Mucosa of descending colon (tissue), 3 donors: ENCODE measurements around the gene EPS8. TPM values are rescaled to one million over a fixed set of nuclear protein-coding genes. Genes with fewer than 3 reads are reported as not detected.
A peak's percentile ranks its signal among the peaks of the same experiment; 100 is the strongest.

Experiments used
- ATAC-seq: fragments of 200-7000 bp; cut with Tn5 transposase; one replicate; pipeline ENCODE4 v1.9.1; 2020; ENCODE audit warnings: mild to moderate bottlenecking, moderate library complexity
- DNase-seq, 3 donors: peaks; one replicate each; pipeline ENCODE4 v3.0.0-alpha.2; 2020
- H3K36me3 ChIP-seq: fragments of 200-600 bp; one replicate; pipeline ENCODE4 v1.8.0; 2021; ENCODE audit warnings: low read depth, mild to moderate bottlenecking
- H3K4me1 ChIP-seq: fragments of 200-600 bp; one replicate; pipeline ENCODE4 v1.8.0; 2021; ENCODE audit warnings: low read depth, mild to moderate bottlenecking
- H3K4me3 ChIP-seq: fragments of 200-600 bp; one replicate; pipeline ENCODE4 v1.8.0; 2021; ENCODE audit warnings: mild to moderate bottlenecking
- H3K9me3 ChIP-seq: fragments of 200-600 bp; one replicate; pipeline ENCODE4 v1.8.0; 2021; ENCODE audit warnings: mild to moderate bottlenecking
- intact Hi-C, 2 donors: fragments of 100-400 bp; cut with DNase I in 1 of 2; cut with micrococcal nuclease in 1 of 2; formaldehyde crosslinking; loops; one replicate each; pipeline versions ENCODE4 v1.11.0 to v1.11.1; 2022; cut with DNase I, micrococcal nuclease
- total RNA-seq, 3 donors: library from RNA; stranded (reverse); fragmentation: NEBNext Ultra II Directional in 2 of 3; extraction: Animal tissue kit (Norgen Biotek cat#: 25700) in 2 of 3; gene quantifications; one replicate each; pipeline versions ENCODE4 v1.2.1 to v1.2.4, GENCODE V29; 2021 to 2023
- TF ChIP-seq, protein P1 (sequence below): fragments of 200-600 bp; IDR thresholded peaks from one replicate; pipeline ENCODE4 v1.8.0; 2022; ENCODE audit warnings: antibody characterized with exemption, mild to moderate bottlenecking
- donor health status: DM: no; HTN: no; CAD: no; lungs with moderate emphysema.
- donor health status: DM: no; HTN: no; CAD: no.
- donor health status: DM: no; HTN: yes; CAD: no.

Gene EPS8
- total RNA-seq, 3 donors from 2014 or later, result 100 to 204 (median 135) TPM

DNA sequence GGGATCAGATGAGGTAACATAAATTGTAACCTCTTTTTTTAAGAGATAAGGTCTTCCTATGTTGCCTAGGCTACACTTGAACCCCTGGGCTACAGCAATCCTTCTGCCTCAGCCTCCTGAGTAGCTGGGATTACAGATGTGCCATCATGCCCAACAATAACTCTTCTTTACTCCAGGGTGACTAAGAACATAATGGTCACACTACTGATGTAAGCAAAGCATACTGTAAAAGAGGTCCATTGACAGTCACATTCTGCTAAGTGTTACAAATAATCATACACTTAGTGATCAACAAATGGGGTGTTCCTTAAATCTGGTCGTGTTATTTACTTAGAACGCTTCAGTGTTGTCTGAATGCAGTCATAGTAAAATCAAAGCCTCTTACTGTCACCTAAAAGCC lies 68.9 kb downstream of the EPS8 start:
- no peaks in the 10 kb centered on the region for H3K36me3 ChIP-seq
- intact Hi-C loops, result no loop called here
- no peaks in the 10 kb centered on the region for H3K9me3 ChIP-seq
- ATAC-seq (peak; percentile 34), DNase-seq (no peak)
- H3K4me1 ChIP-seq, result peaks cover 27% of the 10 kb centered on the region
- TF ChIP-seq, protein P1, sequence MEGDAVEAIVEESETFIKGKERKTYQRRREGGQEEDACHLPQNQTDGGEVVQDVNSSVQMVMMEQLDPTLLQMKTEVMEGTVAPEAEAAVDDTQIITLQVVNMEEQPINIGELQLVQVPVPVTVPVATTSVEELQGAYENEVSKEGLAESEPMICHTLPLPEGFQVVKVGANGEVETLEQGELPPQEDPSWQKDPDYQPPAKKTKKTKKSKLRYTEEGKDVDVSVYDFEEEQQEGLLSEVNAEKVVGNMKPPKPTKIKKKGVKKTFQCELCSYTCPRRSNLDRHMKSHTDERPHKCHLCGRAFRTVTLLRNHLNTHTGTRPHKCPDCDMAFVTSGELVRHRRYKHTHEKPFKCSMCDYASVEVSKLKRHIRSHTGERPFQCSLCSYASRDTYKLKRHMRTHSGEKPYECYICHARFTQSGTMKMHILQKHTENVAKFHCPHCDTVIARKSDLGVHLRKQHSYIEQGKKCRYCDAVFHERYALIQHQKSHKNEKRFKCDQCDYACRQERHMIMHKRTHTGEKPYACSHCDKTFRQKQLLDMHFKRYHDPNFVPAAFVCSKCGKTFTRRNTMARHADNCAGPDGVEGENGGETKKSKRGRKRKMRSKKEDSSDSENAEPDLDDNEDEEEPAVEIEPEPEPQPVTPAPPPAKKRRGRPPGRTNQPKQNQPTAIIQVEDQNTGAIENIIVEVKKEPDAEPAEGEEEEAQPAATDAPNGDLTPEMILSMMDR, result no peak
- H3K4me3 ChIP-seq, result no peak overlapping the region

DNA sequence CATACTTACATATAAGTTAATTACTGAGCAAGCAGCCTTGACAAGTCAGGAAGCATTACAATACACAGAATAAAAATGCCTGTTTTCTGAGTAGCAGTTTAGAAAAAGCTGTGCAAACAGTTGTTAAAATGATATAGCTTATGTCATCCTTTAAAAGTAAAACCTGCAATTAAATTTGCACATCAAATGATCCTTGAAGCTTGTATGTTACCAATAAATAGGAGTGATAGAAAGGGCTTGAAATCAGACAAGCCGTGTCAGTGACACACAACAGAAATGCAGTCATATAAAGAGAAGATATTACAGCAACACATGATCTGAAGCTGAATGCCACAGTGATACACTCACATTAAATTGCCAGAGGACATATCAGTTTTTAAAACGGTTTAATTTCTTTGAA lies 70.0 kb downstream of the EPS8 start:
- no peaks in the 10 kb centered on the region for H3K36me3 ChIP-seq
- H3K4me3 ChIP-seq, result no peak overlapping the region
- DNase-seq (no peak), ATAC-seq (peak; percentile 72)
- H3K9me3 ChIP-seq, result no peaks in the 10 kb centered on the region
- TF ChIP-seq, protein P1, result no peak
- H3K4me1 ChIP-seq, result peaks cover 35% of the 10 kb centered on the region
- intact Hi-C loops, result no loop called here

DNA sequence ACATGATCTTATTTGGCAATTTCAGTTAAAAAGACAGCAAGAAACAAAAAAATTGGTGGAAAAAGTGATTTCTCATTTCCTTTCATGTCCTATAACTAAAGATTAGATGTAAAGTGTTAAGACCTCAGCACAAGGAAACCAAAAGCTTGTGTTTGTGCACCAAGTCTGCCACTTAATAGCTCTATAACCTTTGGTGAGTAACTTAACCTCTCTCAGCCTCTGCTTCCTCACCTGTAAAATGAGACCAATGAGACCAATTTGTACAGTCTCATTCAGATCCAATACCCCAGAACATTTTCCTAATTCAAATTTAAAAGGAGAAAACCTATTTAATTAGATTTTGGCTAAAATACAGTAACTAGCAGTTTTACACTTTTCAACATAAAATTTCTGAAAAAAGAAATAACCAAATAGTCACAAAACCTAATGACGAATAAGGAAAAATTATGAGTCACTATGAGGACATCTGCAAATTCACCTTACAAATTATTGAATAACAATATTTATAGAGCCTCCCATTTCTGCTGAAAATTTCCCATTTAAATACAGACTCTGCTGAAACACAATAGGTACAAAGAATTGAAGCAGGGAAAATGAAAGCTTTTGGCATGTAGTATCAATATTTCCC lies 71.1 kb downstream of the EPS8 start:
- no peak for DNase-seq
- Histone ChIP-seq H3K4me3 (no peak overlapping the region), H3K36me3 (no peaks in the 10 kb centered on the region), H3K9me3 (no peaks in the 10 kb centered on the region), H3K4me1 (peaks cover 43% of the 10 kb centered on the region)
- TF ChIP-seq, protein P1, result no peak
- intact Hi-C loops, result no loop called here
- peak; percentile 44 for ATAC-seq

DNA sequence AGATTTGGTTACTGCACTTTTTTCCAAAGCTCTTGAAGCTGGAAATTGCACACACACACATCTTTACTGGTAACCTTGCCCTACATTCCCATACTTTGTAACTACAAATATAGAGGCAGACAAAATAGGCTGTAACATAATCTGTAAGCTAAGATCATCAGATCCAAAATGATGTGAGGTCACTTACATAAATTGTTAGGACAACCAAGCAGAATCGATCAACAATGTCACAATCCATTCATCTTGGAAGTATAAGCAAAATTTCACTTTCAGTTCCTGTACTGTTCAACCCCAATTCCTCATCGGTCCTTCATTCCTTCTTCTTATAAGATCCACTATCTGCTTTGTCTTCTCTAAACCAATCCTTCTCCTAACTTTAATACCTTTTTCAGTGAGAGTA lies 72.6 kb downstream of the EPS8 start:
- DNase-seq (no peak), ATAC-seq (no peak)
- peaks cover 47% of the 10 kb centered on the region for H3K4me1 ChIP-seq
- H3K9me3 ChIP-seq, result no peaks in the 10 kb centered on the region
- TF ChIP-seq, protein P1, result no peak
- intact Hi-C loops, result no loop called here
- H3K4me3 ChIP-seq, result no peak overlapping the region
- no peaks in the 10 kb centered on the region for H3K36me3 ChIP-seq

DNA sequence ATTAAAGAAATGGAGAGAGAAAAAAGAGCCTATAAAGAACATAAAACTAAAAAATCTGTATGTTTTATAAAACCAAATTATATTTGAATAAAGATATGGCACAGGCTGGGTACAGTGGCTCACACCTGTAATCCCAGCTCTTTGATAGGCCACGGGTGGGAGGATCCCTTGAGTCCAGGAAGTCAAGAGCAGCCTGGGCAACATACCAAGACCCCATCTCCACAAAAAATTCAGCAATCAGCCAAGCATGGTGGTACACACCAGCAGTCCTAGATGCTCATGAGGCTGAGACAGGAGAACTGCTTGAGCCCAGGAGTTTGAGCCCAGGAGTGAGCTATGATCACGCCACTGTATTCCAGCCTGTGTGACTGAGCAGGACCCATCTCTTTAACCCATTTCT lies 74.9 kb downstream of the EPS8 start:
- Histone ChIP-seq H3K36me3 (no peaks in the 10 kb centered on the region), H3K4me1 (peaks cover 37% of the 10 kb centered on the region), H3K4me3 (no peak overlapping the region), H3K9me3 (no peaks in the 10 kb centered on the region)
- DNase-seq (no peak), ATAC-seq (no peak)
- intact Hi-C loops, result no loop called here
- TF ChIP-seq, protein P1, result no peak
